ENCODE results near the gene CYP4A22.
"Not testable (repeated sequence)": the region's sequence is repeated elsewhere in the genome, so short reads cannot be mapped to it uniquely, and the experiment has no call there.

The CYP4A22 gene

DNA sequence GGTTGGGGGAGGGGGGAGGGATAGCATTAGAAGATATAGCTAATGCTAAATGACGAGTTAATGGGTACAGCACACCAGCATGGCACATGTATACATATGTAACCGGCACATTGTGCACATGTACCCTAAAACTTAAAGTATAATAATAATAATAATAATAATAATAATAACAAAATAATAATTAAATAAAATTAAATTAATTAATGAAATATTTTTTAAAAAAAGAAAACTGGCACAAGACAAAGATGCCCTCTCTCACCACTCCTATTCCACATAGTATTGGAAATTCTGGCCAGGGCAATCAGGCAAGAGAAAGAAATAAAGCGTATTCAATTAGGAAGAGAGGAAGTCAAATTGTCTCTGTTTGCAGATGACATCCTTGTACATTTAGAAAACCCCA, 20.7 kb downstream of the CYP4A22 start:
- not testable (repeated sequence) for FAIRE-seq

DNA sequence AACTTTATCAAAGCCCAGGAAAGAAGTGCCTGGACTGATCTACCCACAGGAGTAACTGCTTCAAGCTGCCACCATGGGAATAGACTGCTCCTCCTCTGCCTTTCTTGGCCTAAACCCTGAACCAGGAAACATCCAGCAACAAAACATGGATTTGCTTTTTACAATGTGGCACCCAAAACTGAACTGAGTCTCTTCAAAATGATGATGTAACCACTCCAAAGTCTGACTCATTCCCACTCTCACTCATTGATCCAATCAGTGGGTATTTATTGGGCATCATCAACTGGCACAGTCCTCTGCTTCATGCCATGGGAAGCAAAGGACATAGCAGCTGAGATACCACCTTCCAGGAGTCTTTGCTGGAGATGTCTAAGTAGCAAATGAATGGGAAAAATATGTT, 23.5 kb downstream of the CYP4A22 start:
- FAIRE-seq = no peak

DNA sequence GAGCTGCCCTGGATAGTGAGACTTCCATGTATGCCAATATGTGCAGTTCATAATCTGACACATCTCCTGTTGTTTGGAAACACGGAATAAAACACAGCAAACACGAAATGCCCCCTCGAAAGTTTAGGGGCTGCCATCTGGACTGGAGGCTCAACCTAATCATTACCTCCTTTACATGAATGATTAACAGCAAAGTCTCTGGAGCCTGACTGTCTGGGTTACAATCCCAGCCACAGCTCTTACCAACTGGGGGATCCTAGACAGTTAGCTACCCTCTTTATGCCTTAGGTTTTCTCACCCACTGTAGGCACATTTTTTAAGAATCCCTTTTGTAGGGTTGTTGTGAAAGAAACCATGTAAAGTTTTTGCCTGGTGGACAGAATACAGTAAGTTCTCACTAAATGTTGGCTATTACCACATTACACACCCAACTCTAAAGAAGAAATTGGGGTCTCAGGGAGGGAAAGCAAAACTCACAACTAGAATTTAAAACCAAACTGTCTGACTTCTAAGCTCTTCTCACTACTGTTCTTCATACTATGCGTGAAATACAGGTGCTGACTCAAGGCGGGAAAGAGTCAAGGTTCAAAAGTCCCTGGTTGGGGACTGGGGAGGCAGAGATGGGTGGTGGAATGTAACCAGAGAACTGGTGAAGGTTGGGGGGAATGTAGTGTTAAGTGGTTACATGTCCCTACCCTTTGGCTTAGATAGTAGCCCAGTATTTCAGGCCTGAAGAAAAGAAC, 24.2 kb downstream of the CYP4A22 start:
- no peak for FAIRE-seq

DNA sequence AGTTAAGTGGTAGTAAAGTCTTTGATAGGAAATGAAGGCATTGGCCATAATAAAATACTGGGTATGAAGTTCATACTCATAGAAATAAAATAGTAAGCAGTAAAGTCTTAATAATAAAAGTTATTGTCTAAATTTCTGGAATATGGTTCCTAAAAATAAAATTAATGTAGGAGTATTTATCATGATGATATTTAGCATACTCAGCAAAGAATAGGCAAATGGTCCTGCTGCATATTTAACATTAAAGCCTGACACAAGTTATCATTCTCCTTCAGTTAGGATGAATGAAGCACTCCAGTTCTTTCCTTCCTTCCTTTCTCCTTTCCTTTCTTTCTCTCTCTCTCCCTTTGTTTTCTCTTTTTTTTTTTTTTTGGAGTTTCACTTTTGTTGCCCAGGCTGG, 27.3 kb downstream of the CYP4A22 start:
- no peak for FAIRE-seq

DNA sequence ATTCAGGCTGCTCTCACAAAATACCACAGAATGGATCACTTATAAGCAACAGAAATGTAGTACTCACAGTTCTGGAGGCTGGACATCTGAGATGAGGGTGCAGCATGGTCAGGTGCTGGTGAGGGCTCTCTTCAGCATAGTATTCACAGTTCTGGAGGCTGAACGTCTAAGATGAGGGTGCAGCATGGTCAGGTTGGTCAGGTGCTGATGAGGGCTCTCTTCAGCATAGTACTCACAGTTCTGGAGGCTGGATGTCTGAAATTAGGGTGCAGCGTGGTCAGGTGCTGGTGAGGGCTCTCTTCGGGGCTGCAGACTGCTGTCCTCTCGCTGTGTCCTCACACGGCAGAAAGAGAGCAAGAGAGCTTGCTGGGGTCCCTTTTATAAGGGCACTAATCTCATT, 35.5 kb downstream of the CYP4A22 start:
- FAIRE-seq = no peak

DNA sequence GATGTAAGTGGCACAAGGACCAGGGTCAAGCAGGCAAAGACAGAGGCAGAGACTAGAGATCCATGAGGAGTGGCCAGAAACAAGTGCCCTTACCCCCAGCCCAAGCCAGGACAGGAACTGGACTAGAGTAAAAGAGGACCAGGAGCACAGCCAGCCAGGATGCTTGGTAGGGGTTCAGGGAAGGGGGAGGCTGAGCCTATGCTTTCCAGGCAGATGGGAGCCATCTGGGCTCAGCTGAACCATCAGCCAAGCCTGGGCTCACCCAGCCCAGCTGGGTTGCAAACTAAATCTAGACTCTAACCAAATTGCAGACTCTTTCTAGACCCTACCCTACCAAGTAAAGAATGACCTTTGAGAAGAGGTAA, 37.4 kb downstream of the CYP4A22 start:
- no peak for FAIRE-seq

DNA sequence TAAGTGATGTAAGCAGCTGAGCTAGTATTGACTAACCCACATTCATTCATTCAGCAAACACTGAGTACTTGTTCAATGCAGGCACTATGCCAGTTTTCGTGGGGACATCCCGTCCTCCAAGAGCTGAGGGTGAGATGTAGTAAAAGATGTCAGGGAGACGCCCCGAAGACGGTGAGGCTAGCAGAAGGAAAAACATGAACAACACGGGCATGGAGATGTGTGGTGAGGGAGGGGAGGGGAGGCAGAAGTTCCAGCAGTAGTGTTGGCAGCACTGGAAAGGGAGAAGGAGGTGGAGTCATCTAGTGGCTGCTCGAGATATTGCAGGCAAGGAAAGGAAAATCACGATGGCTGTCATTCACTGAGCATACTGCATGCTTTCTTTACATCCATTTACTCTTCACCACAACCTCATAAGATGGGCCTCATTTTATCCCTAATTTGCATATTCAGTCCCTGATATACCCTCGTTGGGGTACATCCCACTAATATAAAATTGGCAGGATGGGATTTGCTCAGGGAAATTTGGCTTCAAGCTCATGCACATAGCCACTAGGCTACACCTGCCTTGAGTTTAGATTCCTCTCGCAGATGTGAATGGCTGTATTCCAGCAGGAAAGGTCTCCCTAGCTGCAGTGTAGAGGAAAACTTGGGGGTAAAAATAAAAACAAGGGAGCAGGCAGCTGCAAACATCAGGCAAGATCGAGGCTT, 38.1 kb downstream of the CYP4A22 start:
- FAIRE-seq = no peak

DNA sequence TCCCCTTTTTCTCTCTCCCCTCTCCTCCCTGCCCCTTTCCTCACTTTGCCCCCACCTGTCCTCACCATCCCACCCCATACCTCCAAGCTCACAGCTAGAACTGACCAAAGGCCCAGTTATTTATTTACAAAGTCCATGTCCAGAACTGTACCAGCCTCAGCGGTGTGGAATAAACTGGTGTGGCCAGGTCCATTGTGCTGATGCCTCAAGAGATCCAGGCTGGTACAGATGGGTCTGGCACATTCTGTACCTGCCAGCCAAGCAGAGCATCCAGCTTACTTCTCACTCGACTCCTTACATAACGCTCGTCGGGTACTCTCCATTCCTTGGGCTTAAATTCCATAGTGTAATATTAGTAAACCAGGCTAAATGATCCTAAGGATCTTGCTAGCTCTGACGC, 40.8 kb downstream of the CYP4A22 start:
- no peak for FAIRE-seq

DNA sequence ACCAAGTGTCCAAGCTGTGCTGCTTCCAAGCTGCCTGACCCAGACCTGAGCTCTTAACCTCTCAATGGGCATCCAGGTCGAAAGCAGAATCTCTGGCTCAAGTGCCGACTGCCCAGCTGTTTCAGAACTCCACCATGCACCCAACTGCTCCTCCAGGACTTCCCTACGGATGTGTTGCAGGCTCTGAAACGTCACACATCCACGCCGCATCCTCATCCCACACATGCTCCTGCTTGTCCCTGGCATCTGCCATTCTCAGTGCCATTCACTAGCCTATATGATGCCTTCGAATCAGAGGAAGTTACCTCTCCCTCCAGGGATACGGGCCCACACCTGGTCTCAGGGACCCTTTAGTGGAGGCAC, 41.4 kb downstream of the CYP4A22 start:
- no peak for FAIRE-seq

DNA sequence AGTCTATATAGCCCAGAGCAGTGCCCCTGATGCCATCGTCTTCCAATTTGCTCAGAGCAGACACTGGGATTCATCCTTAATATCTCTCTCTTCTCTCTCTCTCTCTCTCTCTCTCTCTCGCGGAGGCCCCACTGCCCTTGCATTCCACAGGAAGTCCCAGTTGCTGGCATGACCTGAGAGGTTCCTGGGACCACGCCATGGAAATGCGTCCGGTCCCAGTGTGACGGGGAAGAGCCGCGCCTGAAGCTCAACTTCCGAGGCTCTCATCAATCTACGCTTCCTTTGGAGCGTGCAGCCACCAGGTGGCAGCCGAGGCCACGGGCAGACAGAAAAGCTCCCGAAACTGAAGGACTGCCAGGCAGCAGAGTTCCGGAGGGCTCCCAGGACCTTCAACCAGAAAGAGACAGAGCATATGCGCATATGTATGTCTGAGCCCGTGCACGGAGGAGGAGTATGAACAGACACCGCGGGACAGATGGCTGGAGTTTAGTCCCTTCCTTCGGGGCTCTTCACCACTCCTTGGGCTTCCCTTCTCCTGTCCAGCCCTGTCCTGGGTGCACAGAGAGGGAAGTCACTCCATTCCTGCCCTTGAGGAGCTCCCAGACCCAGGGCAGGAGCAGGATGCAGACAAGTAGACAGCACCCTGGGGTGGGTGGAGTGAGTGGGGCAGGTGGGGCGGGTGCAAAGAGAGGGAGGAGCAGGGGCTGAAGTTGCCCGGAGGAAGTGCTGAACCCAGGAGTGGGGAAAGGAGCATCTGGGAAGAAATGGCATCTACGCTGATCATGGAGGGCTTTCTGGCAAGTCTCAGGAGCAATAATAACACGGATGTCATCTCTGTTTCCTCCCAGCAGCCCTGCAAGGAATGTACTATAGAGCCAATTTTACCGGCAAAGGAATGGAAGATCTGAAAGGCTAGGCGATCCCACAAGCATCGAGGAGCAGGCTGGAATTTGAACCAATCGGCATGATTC, 42.1 kb downstream of the CYP4A22 start:
- FAIRE-seq = no peak

DNA sequence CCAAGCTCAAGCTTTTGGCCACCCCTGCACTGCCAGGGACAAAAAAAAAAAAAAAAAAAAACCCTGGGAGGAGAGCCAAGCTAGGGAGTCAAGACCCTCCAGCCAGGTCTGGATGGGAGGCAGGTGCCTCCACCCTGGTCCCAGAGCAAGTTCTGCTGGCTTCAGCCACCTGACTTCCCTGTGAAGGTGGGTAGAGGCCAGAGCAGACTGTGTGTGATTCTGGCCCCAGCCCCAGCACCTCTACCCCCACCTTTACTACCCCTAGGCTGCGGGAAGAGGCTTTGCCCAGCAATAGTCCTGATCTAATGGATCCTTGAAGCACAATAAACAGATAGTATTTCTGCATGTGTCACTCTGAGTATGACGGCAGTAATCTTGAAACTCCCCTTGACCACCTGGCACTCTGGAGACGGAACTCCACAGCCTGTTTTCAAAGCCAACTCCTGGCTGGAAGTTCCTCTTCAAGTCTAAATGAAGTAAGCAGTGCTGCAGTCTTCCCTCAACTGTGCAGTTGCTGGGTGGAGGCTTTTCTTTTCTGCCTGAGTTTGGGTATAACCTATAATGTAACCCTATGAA, 42.8 kb downstream of the CYP4A22 start:
- FAIRE-seq = no peak

DNA sequence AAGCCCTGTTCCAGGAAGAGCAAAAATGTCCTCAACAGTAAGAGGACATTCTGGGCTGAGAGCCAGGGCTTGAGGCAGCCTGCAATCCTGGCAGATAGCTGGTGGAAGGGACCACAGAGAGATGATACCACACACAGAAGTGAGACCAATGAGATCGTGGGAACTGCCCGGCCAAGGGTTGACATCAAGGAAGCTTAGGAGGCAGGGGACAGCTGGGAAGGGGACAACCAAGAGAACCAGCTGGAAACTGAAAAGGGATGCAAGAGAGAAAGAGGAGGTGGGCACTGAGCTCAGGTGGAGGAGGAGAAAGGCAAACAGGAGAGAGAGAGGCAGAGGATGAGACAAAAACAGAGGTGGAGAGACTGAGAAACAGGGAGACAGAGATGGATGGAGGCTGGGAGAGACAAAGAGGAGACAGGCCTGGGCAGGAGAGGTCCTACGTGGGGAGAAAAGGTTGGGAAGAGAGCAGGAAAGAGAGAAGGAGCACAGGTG, 43.4 kb downstream of the CYP4A22 start:
- FAIRE-seq = no peak

DNA sequence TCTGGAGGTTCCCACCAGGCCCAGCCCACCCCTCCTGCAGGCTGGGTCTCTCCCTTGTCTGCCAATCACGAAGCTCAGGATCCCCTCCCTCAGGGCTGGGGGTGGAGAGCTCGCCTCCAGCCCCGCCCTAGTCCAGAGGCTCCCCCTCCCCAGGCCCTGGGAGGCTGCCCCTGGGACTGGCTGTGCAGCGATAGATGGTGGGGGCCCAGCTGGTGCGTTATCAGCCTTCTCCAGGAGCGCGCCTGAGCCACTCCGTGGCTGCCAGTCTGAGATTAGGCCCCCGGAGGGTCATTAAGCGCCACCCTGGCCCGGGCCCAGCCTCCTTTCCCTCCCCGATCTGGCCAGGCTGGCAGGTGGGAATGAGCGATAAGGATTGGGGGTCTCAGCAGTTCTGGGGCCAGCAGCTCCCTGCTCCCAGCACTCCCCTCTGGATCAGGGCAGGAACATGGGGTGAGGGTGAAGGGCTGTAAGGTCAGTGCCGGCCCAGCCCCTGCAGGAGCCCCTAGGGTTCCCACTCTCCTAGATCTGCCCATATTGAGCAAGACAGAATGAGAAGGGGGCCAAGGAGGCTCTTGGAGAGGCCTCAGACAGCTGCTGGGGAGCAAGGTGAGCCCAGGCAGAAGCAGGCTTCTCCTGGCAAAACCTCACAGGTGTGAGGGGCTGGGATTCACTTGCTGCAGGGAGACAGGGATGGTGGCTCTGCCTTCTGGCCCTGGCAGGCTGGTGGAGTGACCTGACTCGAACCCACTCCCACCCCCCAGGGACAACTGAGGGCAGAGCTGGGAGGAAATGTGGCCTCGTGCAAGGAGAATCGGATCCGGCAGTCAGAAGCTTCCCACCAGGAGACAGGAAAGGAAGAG, 44.1 kb downstream of the CYP4A22 start:
- no peak for FAIRE-seq

DNA sequence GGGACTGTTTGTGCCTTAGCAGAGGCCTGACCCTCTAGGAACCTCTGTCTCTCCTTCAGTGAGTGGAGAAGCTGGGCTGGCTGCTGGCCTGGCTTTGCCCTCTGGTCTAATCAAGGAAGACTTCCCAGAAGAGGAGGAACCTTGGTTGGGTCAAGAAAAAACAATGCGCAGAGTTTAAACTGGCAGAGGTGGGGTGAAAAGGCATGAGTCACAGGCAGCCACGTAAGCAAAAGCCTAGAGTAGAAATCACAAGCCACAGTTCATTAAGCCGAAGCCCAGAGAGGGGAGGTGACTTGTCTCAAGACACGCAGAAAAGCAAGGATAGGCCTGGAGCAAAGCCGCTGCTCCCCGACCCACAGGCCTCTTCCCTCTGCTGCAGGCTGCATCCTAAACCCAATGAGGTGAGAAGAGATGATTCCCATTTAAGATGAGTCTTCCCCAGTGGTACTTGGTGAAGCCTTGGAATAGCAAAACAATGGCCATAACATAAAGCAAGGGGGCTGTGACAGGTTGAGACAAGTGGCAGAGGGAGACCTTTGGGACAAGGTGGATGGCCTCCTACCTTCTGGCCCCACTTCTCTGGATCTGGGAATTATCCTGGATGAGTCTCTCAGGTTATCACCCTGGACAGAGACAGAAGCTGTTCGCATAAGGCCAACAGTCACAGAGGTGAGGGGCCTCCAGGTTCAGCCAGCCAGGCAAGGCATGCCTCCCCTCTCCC, 44.9 kb downstream of the CYP4A22 start:
- no peak for FAIRE-seq

DNA sequence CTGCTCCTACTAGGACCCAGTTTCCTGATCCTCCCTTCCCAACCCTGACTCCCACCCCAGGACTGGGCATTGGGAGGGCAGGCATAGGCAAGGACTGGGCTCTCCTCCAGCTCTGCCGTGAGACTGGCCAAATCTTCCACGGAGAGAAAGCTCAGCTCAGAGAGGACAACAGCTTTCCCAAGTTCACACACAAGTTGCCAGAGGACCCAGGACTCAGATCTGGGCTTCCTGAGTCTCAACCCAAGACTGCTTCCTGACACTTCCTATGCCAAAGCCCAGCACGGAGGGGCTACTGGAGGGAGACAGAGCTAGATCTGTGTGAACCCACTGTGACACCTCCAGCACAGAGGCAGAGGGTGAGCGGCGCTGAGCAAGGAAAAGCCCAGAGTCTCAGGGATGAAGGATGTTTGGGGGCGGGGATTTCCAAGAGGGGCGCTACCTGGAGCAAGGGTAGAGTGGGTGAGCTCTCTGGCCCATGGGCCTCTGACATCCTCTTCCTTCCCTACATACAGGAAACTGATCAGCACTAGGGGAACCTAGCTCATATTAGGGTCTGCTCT, 45.5 kb downstream of the CYP4A22 start:
- no peak for FAIRE-seq

DNA sequence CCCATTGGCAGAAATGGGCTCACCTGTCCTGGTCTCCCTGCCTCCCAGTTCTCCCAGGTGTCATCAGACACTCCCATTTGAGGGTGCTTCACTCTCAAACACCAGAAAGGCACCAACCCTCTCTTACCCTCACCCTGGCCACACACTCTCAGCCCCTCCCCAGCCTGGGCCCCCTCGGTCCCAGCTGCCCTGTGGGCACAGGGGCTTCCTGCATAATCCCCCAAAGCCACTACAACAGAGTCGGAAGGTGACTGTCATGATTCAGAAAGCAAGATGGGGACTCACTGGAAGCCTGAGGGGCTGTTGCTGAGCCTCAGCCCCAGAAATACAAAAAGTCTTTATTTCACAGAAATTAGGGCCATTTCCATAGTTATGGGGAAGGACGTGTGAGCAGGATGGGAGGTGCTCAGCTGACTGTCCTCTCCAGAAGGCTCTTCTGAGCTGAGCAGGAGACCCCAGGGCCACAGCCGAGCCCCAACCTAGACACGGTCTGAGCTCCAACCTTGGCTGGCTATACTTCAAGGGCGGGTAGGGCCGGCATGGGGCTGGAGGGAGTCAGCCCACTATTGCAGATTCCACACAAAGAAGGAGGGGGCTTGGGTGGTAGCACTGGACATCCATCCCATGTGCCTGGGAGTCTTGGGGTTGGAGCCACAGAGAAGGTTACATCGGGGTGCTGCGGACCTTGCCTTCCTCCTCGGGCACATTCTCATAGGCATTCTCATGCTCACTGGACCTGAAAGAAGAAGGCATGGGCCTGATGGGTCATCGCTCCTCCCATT, 46.3 kb downstream of the CYP4A22 start:
- FAIRE-seq = no peak

DNA sequence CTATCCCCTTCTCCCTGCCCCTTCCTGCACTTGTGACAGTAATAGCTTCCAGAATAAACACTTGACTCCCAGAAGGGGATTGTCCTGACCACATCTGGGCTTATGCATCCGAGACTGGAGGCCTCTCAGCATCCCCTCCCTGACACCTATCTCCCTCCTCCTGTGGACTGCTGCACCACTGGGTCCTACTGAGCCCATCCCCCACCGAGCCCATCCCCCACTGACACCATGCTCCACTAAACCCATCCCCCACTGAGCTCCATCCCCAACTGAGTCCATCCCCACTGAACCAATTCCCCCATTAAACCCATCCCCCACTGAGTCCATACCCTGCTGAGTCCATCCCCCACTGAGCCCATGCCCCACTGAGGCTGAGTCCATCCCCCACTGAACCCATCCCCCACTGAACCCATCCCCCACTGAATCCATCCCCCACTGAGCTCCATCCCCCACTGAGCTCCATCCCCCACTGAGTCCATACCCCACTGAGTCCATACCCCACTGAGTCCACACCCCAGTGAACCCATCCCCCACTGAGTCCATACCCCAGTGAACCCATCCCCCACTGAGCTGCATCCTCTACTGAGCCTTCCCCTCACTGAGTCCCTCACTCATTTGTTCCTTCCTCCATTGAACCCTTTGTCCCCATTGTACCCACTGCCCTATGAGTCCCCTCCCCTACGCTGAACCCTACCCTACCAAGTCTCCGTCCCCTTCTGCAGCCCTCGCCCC, 47.0 kb downstream of the CYP4A22 start:
- FAIRE-seq = no peak

DNA sequence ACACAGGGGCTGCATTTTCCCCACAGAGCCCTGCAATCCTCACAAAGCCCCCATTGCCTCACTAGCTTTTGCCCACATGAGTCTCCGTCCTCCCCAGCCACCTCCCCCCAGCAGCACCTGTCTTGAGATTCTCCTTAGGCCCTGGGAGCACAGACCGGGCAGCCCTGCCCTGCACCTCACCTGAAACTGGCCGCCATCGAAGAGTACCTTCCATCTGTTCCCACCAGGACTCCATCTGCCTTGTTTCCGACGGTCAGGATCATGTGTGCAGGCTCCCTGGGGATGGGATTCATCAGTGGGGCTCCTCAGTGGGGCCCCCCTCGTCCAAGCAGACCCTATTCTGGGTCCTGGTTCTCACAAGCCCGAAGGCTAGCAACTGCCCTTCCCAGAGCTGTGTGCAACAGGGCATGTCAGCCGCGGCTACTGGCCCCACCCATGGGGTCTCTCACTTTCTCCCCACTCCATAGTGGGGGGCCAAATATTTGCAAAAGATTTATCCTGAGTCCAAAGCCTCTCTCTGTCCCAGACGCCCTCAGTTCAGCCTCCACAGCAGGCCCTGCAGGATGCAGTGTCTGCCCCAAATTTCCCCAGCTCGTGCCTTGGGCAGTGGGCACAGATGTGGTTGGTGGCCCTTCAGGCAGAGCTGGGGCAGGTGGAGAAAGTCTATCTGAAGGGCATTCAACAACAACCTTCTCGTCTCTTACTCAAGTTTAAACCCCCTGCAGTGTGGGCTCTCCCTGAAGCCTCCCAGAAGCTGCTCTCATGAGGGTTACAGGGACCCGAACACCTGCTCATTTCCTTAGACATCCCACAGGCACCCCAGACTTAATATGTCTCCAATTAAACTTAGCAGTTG, 47.8 kb downstream of the CYP4A22 start:
- FAIRE-seq = no peak

Measured in colon (tissue), 2 donors.